Prostate gland (tissue), 2 donors: ENCODE measurements around the gene MT2A. TPM values are rescaled to one million over a fixed set of nuclear protein-coding genes. Genes with fewer than 3 reads are reported as not detected.

Source experiments
- DNase-seq: peaks from one replicate; pipeline ENCODE4 v3.0.0-alpha.2; 2019; ENCODE audit warnings: low spot score
- H3K27ac ChIP-seq, 2 donors: fragments of 200-600 bp; sonication (generic); 2 replicates each; pipeline ENCODE4 v1.5.1; 2017 to 2019
- H3K27me3 ChIP-seq: fragments of 200-600 bp; sonication (generic); replicated peaks from 2 replicates; pipeline ENCODE4 v1.5.1; 2019; ENCODE audit not compliant: insufficient read depth
- H3K36me3 ChIP-seq, 2 donors: fragments of 200-600 bp; sonication (generic); 1 replicate in 1 of 2; 2 replicates in 1 of 2; pipeline versions ENCODE4 v1.5.1 to v1.8.1; 2017 to 2019
- H3K4me1 ChIP-seq: fragments of 200-600 bp; sonication (generic); replicated peaks from 2 replicates; pipeline ENCODE4 v1.5.1; 2019
- H3K4me3 ChIP-seq, 2 donors: fragments of 200-600 bp; sonication (generic); 2 replicates each; pipeline ENCODE4 v1.5.1; 2017 to 2019
- H3K9me3 ChIP-seq: fragments of 200-600 bp; sonication (generic); 2 replicates; pipeline ENCODE4 v1.5.1; 2017
- POLR2A ChIP-seq: fragments of 450-650 bp; IDR thresholded peaks from one replicate; pipeline ENCODE4 v1.6.1; 2016; ENCODE audit warnings: antibody characterized with exemption, mild to moderate bottlenecking
- POLR2AphosphoS5 ChIP-seq: sonication (generic); formaldehyde crosslinking; IDR thresholded peaks from one replicate; pipeline ENCODE4 v1.6.1; 2017; ENCODE audit warnings: antibody characterized with exemption
- WGBS: methylation state at CpG from one replicate; pipeline ENCODE4 v1.1.5; 2018; 5-methylcytosine and 5-hydroxymethylcytosine counted together
- intact Hi-C: fragments of 100-400 bp; cut with DNase I; formaldehyde crosslinking; loops from one replicate; pipeline ENCODE4 v1.14.2; 2022
- total RNA-seq, 2 donors: library from RNA; depleted of rRNA; stranded (reverse); fragments of >200 nt; gene quantifications; one replicate each; pipeline ENCODE4 v1.1.0, GENCODE V29; 2016
- TF ChIP-seq, protein P1 (sequence below), 4 experiments: fragments of 200-600 bp in 2 of 4; fragments of 450-650 bp in 2 of 4; sonication (generic) in 2 of 4; IDR thresholded peaks; 1 replicate in 3 of 4; 2 replicates in 1 of 4; pipeline ENCODE4 v1.5.1; 2016 to 2019; ENCODE audit warnings: antibody characterized with exemption in 4 of 4, mild to moderate bottlenecking in 2 of 4, moderate library complexity in 2 of 4

The MT2A gene
- total RNA-seq, 2 donors from 2014 or later: 134 to 214 TPM

DNA sequence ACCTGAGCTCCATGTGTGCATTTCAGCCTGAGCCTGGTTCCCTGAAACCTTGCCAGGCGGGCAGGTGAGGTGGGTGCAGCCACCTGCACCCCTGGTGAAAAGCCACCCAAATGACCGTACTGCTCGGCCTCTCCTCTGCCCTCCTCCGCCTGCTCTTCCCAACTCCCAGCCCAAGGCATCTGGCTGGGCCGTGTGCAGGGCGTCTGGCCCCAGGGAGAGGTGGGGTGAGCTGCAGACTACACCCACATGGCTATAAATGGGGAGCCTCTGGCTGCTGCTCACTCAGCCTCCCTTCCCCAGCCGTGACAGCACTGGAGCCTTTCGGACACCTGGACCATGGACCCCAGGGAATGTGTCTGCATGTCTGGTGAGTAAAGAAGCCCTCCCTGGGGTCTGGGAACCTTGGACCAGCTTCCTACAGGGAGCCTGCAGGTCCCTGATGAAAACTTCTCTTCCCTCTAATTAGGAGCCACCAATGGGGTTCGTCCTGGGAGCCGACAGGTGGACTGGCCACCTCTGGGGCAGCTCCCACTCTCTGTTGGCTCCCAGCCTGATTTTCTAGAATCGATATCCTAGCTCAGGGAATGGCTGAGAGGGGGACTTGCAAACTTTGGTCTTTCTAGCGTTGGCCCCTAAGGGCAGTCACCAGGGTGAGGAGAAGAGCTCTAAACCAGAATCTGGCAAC lies 43.4 kb upstream of the MT2A start, which contains the start of gene MT4:
Gene MT4, plus strand, starts transcription at position 281 of the 685 bp plus-strand sequence. Its CDS starts 56 bp downstream, at position 337.
- H3K9me3 ChIP-seq: no peaks in the 10 kb centered on the region
- H3K4me3 ChIP-seq: no peak within 1 kb of the TSS
- no peaks in the 10 kb centered on the region for H3K27me3 ChIP-seq
- H3K27ac ChIP-seq: no peak within 1 kb of the TSS
- no peaks in the 10 kb centered on the region for H3K4me1 ChIP-seq
- 87% methylated on average over 12 of the region's 12 CpGs for WGBS
- H3K36me3 ChIP-seq: no peaks in the 10 kb centered on the region
- intact Hi-C loops: no loop called here
- TF ChIP-seq, protein P1, sequence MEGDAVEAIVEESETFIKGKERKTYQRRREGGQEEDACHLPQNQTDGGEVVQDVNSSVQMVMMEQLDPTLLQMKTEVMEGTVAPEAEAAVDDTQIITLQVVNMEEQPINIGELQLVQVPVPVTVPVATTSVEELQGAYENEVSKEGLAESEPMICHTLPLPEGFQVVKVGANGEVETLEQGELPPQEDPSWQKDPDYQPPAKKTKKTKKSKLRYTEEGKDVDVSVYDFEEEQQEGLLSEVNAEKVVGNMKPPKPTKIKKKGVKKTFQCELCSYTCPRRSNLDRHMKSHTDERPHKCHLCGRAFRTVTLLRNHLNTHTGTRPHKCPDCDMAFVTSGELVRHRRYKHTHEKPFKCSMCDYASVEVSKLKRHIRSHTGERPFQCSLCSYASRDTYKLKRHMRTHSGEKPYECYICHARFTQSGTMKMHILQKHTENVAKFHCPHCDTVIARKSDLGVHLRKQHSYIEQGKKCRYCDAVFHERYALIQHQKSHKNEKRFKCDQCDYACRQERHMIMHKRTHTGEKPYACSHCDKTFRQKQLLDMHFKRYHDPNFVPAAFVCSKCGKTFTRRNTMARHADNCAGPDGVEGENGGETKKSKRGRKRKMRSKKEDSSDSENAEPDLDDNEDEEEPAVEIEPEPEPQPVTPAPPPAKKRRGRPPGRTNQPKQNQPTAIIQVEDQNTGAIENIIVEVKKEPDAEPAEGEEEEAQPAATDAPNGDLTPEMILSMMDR (IDR thresholded peaks at IDR 0.05): no peak
- TF ChIP-seq POLR2A (no peak), POLR2AphosphoS5 (no peak)
- DNase-seq: no peak

DNA sequence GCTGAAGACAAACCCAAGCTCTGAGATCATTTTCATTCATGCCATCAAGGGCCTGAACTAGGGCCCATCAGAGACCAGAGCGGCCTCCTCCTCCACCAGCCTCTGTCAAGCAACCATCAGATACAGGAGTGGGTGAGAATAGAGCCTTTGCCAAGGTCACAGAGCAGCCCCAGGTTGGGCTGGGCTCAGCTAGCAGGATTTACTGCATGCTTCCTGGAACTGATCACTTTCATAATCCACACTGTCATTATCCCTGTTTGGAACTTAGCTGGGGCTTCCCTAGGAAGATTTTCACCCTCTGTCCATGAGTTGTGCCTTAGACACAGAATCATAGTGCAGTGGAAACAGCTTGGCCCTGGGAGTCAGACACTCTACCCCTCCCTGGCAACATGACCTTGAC lies 38.4 kb upstream of the MT2A start:
- no peaks in the 10 kb centered on the region for H3K4me1 ChIP-seq
- no peaks in the 10 kb centered on the region for H3K27me3 ChIP-seq
- H3K27ac ChIP-seq: no peak overlapping the region
- 100% methylated on average over 1 of the region's 1 CpG for WGBS
- no peaks in the 10 kb centered on the region for H3K36me3 ChIP-seq
- no peak overlapping the region for H3K4me3 ChIP-seq
- TF ChIP-seq POLR2AphosphoS5 (no peak), POLR2A (no peak)
- TF ChIP-seq, protein P1 (IDR thresholded peaks at IDR 0.05): no peak
- H3K9me3 ChIP-seq: no peaks in the 10 kb centered on the region
- DNase-seq: no peak
- intact Hi-C loops: no loop called here

DNA sequence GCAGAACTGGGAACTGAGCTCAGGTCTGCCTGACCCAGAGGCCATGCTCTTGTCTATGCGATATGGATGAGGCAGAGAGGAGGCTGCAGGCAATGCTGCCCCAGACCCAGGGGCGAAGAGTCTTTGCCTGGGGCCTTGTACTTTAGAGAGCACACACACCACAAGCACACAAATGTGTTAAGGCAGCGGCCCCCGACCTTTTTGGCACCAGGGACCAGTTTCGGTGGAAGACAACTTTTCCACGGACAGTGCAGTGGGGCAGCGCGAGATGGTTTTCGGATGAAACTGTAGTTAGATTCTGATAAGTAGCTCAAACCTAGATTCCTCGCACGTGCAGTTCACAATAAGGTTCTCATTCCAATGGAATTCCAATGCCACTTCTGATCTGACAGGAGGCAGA lies 36.9 kb upstream of the MT2A start:
- H3K4me1 ChIP-seq: no peaks in the 10 kb centered on the region
- no peaks in the 10 kb centered on the region for H3K36me3 ChIP-seq
- 89% methylated on average over 11 of the region's 11 CpGs for WGBS
- H3K27me3 ChIP-seq: no peaks in the 10 kb centered on the region
- H3K27ac ChIP-seq: no peak overlapping the region
- intact Hi-C loops: no loop called here
- TF ChIP-seq POLR2A: no peak
- TF ChIP-seq, protein P1 (IDR thresholded peaks at IDR 0.05): no peak
- no peak for TF ChIP-seq POLR2AphosphoS5
- no peak overlapping the region for H3K4me3 ChIP-seq
- H3K9me3 ChIP-seq: no peaks in the 10 kb centered on the region
- DNase-seq: no peak

DNA sequence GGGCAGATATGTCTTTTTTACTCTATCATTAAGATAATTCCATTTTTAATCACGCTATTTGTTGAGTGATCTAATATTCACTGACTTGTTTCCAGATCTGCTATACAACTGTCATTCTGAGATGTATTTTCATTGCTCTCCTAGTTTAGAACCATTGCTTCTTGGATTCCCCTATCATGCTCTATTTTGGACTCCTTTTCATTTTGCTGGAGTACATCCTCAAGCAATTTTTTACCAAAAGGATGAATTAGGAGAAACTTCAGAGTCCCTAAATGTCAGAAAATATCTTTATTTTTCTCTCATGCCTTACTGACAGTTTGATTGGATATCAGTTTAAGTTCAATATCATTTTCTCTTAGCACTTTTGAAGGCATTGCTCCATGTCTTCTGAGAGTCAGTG lies 33.8 kb upstream of the MT2A start:
- intact Hi-C loops: no loop called here
- Histone ChIP-seq H3K4me1 (no peaks in the 10 kb centered on the region), H3K27ac (no peak overlapping the region)

More for the DNA sequence above, 33.8 kb upstream of the MT2A start:
- Histone ChIP-seq H3K9me3 (no peaks in the 10 kb centered on the region), H3K36me3 (no peaks in the 10 kb centered on the region), H3K4me3 (no peak overlapping the region), H3K27me3 (no peaks in the 10 kb centered on the region)
- WGBS: 77% methylated on average over 1 of the region's 1 CpG
- TF ChIP-seq, protein P1 (IDR thresholded peaks at IDR 0.05): no peak
- TF ChIP-seq POLR2AphosphoS5: no peak
- no peak for DNase-seq
